DND-41 (cell line): ENCODE data around the gene TNS1.

Experiments
- ATAC-seq: fragments of 200-7000 bp; cut with Tn5 transposase; 3 replicates; pipeline ENCODE4 v1.9.1; 2021; ENCODE audit warnings: low read depth; ENCODE audit not compliant: insufficient read depth
- DNase-seq: peaks from one replicate; pipeline ENCODE4 v3.0.0-alpha.2; 2020
- H2AFZ ChIP-seq: 2 replicates; pipeline ENCODE4 v1.6.0; 2012; ENCODE audit warnings: low read depth, low read length
- H3K27ac ChIP-seq: 2 replicates; pipeline ENCODE4 v1.5.1; 2012; ENCODE audit warnings: low read length, inconsistent platforms
- H3K27me3 ChIP-seq: fragments of 200-600 bp; sonication (generic); 2 replicates; pipeline ENCODE4 v1.6.0; 2012; ENCODE audit warnings: low read length, mild to moderate bottlenecking, inconsistent platforms; ENCODE audit not compliant: insufficient read depth, poor library complexity
- H3K36me3 ChIP-seq: 2 replicates; pipeline ENCODE4 v1.5.1; 2012; ENCODE audit warnings: low read length, inconsistent platforms; ENCODE audit not compliant: insufficient read depth
- H3K4me1 ChIP-seq: 2 replicates; pipeline ENCODE4 v1.5.1; 2012; ENCODE audit warnings: mild to moderate bottlenecking, low read length; ENCODE audit not compliant: insufficient read depth
- H3K4me2 ChIP-seq: 2 replicates; pipeline ENCODE4 v1.6.0; 2012; ENCODE audit warnings: mild to moderate bottlenecking, moderate library complexity, low read length, inconsistent platforms; ENCODE audit not compliant: insufficient read depth
- H3K4me3 ChIP-seq, 2 experiments: fragments of 200-600 bp in 1 of 2; shearing (Covaris generic) in 1 of 2; 2 replicates each; pipeline ENCODE4 v1.5.1; 2012 to 2016; ENCODE audit warnings: inconsistent platforms in 2 of 2, low read length in 2 of 2, mild to moderate bottlenecking in 2 of 2, low read depth in 1 of 2, moderate library complexity in 1 of 2
- H3K79me2 ChIP-seq: 2 replicates; pipeline ENCODE4 v1.6.0; 2012; ENCODE audit warnings: low read length, inconsistent platforms; ENCODE audit not compliant: insufficient read depth
- H3K9ac ChIP-seq: 2 replicates; pipeline ENCODE4 v1.6.0; 2012; ENCODE audit warnings: low read depth, mild to moderate bottlenecking, inconsistent platforms, low read length, moderate library complexity
- H3K9me3 ChIP-seq: 2 replicates; pipeline ENCODE4 v1.5.1; 2012; ENCODE audit warnings: low read length, moderate library complexity, mild to moderate bottlenecking, inconsistent platforms; ENCODE audit not compliant: insufficient read depth, severe bottlenecking
- H4K20me1 ChIP-seq: 2 replicates; pipeline ENCODE4 v1.6.0; 2012; ENCODE audit warnings: low read length; ENCODE audit not compliant: insufficient read depth
- CTCF ChIP-seq: IDR thresholded peaks from 2 replicates; pipeline ENCODE4 v1.5.1; 2012; ENCODE audit warnings: borderline replicate concordance, low read length, moderate library complexity, mild to moderate bottlenecking; ENCODE audit not compliant: poor library complexity, severe bottlenecking; ENCODE audit errors: extremely low read depth
- EZH2 ChIP-seq: IDR thresholded peaks from 3 replicates; pipeline ENCODE4 v1.6.1; 2012; ENCODE audit warnings: borderline replicate concordance, low read depth, mild to moderate bottlenecking, moderate library complexity, low read length, inconsistent platforms; ENCODE audit not compliant: severe bottlenecking

The TNS1 gene

GRCh38 chr2:217833439-217833838 is 169.4 kb downstream of the TNS1 start:
- Histone ChIP-seq H4K20me1 (no peaks in the 10 kb centered on the region), H2AFZ (no peak overlapping the region), H3K36me3 (no peaks in the 10 kb centered on the region), H3K79me2 (no peaks in the 10 kb centered on the region), H3K4me1 (no peaks in the 10 kb centered on the region), H3K4me3 (no peak overlapping the region), H3K4me2 (no peak overlapping the region), H3K27ac (no peak overlapping the region), H3K9me3 (no peaks in the 10 kb centered on the region), H3K27me3 (peaks cover 5% of the 10 kb centered on the region), H3K9ac (no peak overlapping the region)
- no peak for DNase-seq
- no peak for ATAC-seq
- TF ChIP-seq CTCF (no peak), EZH2 (no peak)

GRCh38 chr2:217832987-217833386 is 169.8 kb downstream of the TNS1 start:
- Histone ChIP-seq H3K4me3 (no peak overlapping the region), H3K9ac (no peak overlapping the region), H3K36me3 (no peaks in the 10 kb centered on the region), H2AFZ (no peak overlapping the region), H3K4me1 (no peaks in the 10 kb centered on the region), H4K20me1 (no peaks in the 10 kb centered on the region), H3K27me3 (peaks cover 5% of the 10 kb centered on the region), H3K79me2 (no peaks in the 10 kb centered on the region), H3K9me3 (no peaks in the 10 kb centered on the region), H3K4me2 (no peak overlapping the region), H3K27ac (no peak overlapping the region)
- TF ChIP-seq EZH2 (no peak), CTCF (no peak)
- ATAC-seq = no peak
- DNase-seq = no peak

- no peaks in the 10 kb centered on the region for H3K9me3 ChIP-seq
- DNase-seq = no peak
- no peak overlapping the region for H3K27ac ChIP-seq
- H4K20me1 ChIP-seq = no peaks in the 10 kb centered on the region
- H3K36me3 ChIP-seq = no peaks in the 10 kb centered on the region
- H3K9ac ChIP-seq = no peak overlapping the region
- H3K4me1 ChIP-seq = no peaks in the 10 kb centered on the region
- no peak for TF ChIP-seq EZH2
- no peak for TF ChIP-seq CTCF
- H2AFZ ChIP-seq = no peak overlapping the region
- no peaks in the 10 kb centered on the region for H3K79me2 ChIP-seq
- peaks cover 5% of the 10 kb centered on the region for H3K27me3 ChIP-seq
- ATAC-seq = no peak
- no peak overlapping the region for H3K4me2 ChIP-seq
- no peak overlapping the region for H3K4me3 ChIP-seq
Measured at GRCh38 chr2:217832115-217832514, 170.7 kb downstream of the TNS1 start.

- Histone ChIP-seq H3K9me3 (no peaks in the 10 kb centered on the region), H3K36me3 (no peaks in the 10 kb centered on the region), H3K4me3 (no peak overlapping the region), H3K27ac (no peak overlapping the region), H2AFZ (no peak overlapping the region), H3K79me2 (no peaks in the 10 kb centered on the region), H3K9ac (no peak overlapping the region), H3K4me1 (no peaks in the 10 kb centered on the region), H4K20me1 (no peaks in the 10 kb centered on the region), H3K4me2 (no peak overlapping the region), H3K27me3 (peaks cover 5% of the 10 kb centered on the region)
- no peak for DNase-seq
- no peak for ATAC-seq
- TF ChIP-seq CTCF (no peak), EZH2 (no peak)
Measured at GRCh38 chr2:217831306-217831705, 171.5 kb downstream of the TNS1 start.
